K562 (cell line): ENCODE data around the gene CNRIP1. TPM values are rescaled to one million over a fixed set of nuclear protein-coding genes. Genes with fewer than 3 reads are reported as not detected.

Experiments
- BHLHE40 ChIP-seq: IDR thresholded peaks from 2 replicates; pipeline ENCODE4 v1.6.1; 2011; ENCODE audit warnings: low read length, improper control_type of control experiment
- CBX1 ChIP-seq: sonication (generic); IDR thresholded peaks from 2 replicates; pipeline ENCODE4 v1.6.1; 2016; ENCODE audit warnings: antibody characterized with exemption, low read depth, mild to moderate bottlenecking
- COPS2 ChIP-seq: fragments of 450-650 bp; conservative IDR thresholded peaks from 2 replicates; pipeline ENCODE4 v1.6.1; 2016; ENCODE audit warnings: mild to moderate bottlenecking, moderate library complexity
- ERF ChIP-seq: fragments of 450-650 bp; formaldehyde crosslinking; IDR thresholded peaks from 2 replicates; pipeline ENCODE4 v1.4.0; 2020; ENCODE audit warnings: mild to moderate bottlenecking, mixed read lengths
- GTF3C2 ChIP-seq: IDR thresholded peaks from 3 replicates; pipeline ENCODE4 v1.6.1; 2011; ENCODE audit warnings: borderline replicate concordance, mild to moderate bottlenecking, moderate library complexity; ENCODE audit not compliant: insufficient read length; ENCODE audit errors: extremely low read depth
- HNRNPL ChIP-seq: fragments of 200-400 bp; formaldehyde crosslinking; IDR thresholded peaks from 2 replicates; pipeline ENCODE4 v1.6.1; 2017; ENCODE audit warnings: low read depth, mild to moderate bottlenecking, low read length
- KAT7 ChIP-seq: sonication (generic); formaldehyde crosslinking; IDR thresholded peaks from 2 replicates; pipeline ENCODE4 v1.8.0; 2022; ENCODE audit warnings: missing genetic modification reagents, mild to moderate bottlenecking, borderline replicate concordance
- KHSRP ChIP-seq: fragments of 450-650 bp; IDR thresholded peaks from 2 replicates; pipeline ENCODE4 v1.6.1; 2017
- L3MBTL2 ChIP-seq: fragments of 450-650 bp; IDR thresholded peaks from 2 replicates; pipeline ENCODE4 v1.6.1; 2016; ENCODE audit warnings: mild to moderate bottlenecking, moderate library complexity
- PHTF2 ChIP-seq: fragments of 250-450 bp; sonication (Bioruptor Pico); IDR thresholded peaks from 2 replicates; pipeline ENCODE4 v1.5.0; 2021; ENCODE audit warnings: mild to moderate bottlenecking
- SPI1 ChIP-seq: IDR thresholded peaks from 2 replicates; pipeline ENCODE4 v1.6.1; 2011; ENCODE audit warnings: low read depth, low read length, control low read depth, borderline replicate concordance
- TOE1 ChIP-seq, 2 experiments: fragments of 450-650 bp in 1 of 2; sonication (generic) in 1 of 2; formaldehyde crosslinking in 1 of 2; IDR thresholded peaks; 2 replicates each; pipeline versions ENCODE4 v1.7.1 to v1.8.0; 2016 to 2022; ENCODE audit warnings: borderline replicate concordance in 2 of 2, mild to moderate bottlenecking in 2 of 2, antibody characterized with exemption in 1 of 2, inconsistent platforms in 1 of 2, low read depth in 1 of 2, missing genetic modification reagents in 1 of 2, moderate library complexity in 1 of 2
- TSC22D4 ChIP-seq: fragments of 450-650 bp; IDR thresholded peaks from 2 replicates; pipeline ENCODE4 v1.6.1; 2016; ENCODE audit warnings: missing genetic modification characterization, missing biosample characterization, control low read depth
- ZBTB49 ChIP-seq: sonication (generic); formaldehyde crosslinking; IDR thresholded peaks from 2 replicates; pipeline ENCODE4 v1.8.0; 2022; ENCODE audit warnings: missing genetic modification reagents, mild to moderate bottlenecking, borderline replicate concordance
- ZNF134 ChIP-seq: fragments of 250-450 bp; sonication (Bioruptor Pico); conservative IDR thresholded peaks from 2 replicates; pipeline ENCODE4 v1.4.0; 2020
- ZNF444 ChIP-seq: fragments of 250-450 bp; sonication (Bioruptor Pico); IDR thresholded peaks from 2 replicates; pipeline ENCODE4 v1.4.0; 2020; ENCODE audit warnings: mild to moderate bottlenecking, moderate library complexity
- ZNF668 ChIP-seq: fragments of 250-450 bp; sonication (Bioruptor Pico); IDR thresholded peaks from 2 replicates; pipeline ENCODE4 v1.8.0; 2022; ENCODE audit warnings: mild to moderate bottlenecking, inconsistent platforms
- polyA plus RNA-seq, 8 experiments: library from polyadenylated mRNA; depleted of rRNA in 4 of 8; stranded (reverse) in 5 of 8; unstranded in 3 of 8; fragments of >200 nt; fragmentation: Nextera tagmentation in 2 of 8; fragmentation: Illumina TruSeq in 1 of 8; extraction: Ambion mirVana in 2 of 8; extraction: Trizol in 1 of 8; gene quantifications; 2 replicates each; pipeline versions ENCODE4 v1.2.1 to v1.2.3, GENCODE V29; 2011 to 2014; ENCODE audit warnings: inconsistent platforms in 1 of 8, missing spikeins in 1 of 8
- total RNA-seq, 7 experiments: library from RNA; depleted of rRNA in 6 of 7; stranded (reverse); fragments of >200 nt in 6 of 7; fragmentation: Illumina TruSeq in 2 of 7; extraction: Trizol in 2 of 7; gene quantifications; 2 replicates each; pipeline versions ENCODE4 v1.2.1 to v1.2.3, GENCODE V29; 2011 to 2021; ENCODE audit warnings: low replicate concordance in 1 of 7
- TF ChIP-seq, protein P1 (sequence below): fragments of 450-650 bp; IDR thresholded peaks from one replicate; pipeline ENCODE4 v1.6.1; 2018; ENCODE audit warnings: mild to moderate bottlenecking, moderate library complexity; ENCODE audit not compliant: partially characterized antibody
- TF ChIP-seq, protein P2 (sequence below): fragments of 250-450 bp; sonication (Bioruptor Pico); IDR thresholded peaks from 2 replicates; pipeline ENCODE4 v1.5.0; 2021; ENCODE audit warnings: mild to moderate bottlenecking, borderline replicate concordance

CNRIP1 gene
- total and polyA plus RNA-seq, 9 of the 15 experiments (the other 6 are each of a cell fraction or from before 2014, with no cell fraction given) = 0.59 to 2.1 (median 1.5) TPM

- TF ChIP-seq GTF3C2 (no peak), BHLHE40 (no peak), KHSRP (no peak), ZNF444 (CRISPR knock-in tag) (no peak), KAT7 (no peak), ZNF134 (no peak), TSC22D4 (tag) (no peak), ERF (no peak), L3MBTL2 (0 out of 2 replicates have a peak, but pooled peaks have one; percentile 16), TOE1 (IDR thresholded peaks at IDR 0.05; ENCODE audit: borderline replicate concordance) (no peak; the same call in 1 of the 2 replicates), TOE1 (CRISPR knock-in tag; IDR thresholded peaks at IDR 0.05; ENCODE audit: borderline replicate concordance, low read depth) (0 out of 2 replicates have a peak, but pooled peaks have one; percentile 28), HNRNPL (no peak), ZNF668 (CRISPR knock-in tag) (no peak), COPS2 (no peak), SPI1 (peak; percentile 87), ZBTB49 (CRISPR knock-in tag) (no peak), CBX1 (no peak), PHTF2 (CRISPR knock-in tag) (no peak)
- TF ChIP-seq, protein P1, sequence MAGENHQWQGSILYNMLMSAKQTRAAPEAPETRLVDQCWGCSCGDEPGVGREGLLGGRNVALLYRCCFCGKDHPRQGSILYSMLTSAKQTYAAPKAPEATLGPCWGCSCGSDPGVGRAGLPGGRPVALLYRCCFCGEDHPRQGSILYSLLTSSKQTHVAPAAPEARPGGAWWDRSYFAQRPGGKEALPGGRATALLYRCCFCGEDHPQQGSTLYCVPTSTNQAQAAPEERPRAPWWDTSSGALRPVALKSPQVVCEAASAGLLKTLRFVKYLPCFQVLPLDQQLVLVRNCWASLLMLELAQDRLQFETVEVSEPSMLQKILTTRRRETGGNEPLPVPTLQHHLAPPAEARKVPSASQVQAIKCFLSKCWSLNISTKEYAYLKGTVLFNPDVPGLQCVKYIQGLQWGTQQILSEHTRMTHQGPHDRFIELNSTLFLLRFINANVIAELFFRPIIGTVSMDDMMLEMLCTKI = no peak
- TF ChIP-seq, protein P2, sequence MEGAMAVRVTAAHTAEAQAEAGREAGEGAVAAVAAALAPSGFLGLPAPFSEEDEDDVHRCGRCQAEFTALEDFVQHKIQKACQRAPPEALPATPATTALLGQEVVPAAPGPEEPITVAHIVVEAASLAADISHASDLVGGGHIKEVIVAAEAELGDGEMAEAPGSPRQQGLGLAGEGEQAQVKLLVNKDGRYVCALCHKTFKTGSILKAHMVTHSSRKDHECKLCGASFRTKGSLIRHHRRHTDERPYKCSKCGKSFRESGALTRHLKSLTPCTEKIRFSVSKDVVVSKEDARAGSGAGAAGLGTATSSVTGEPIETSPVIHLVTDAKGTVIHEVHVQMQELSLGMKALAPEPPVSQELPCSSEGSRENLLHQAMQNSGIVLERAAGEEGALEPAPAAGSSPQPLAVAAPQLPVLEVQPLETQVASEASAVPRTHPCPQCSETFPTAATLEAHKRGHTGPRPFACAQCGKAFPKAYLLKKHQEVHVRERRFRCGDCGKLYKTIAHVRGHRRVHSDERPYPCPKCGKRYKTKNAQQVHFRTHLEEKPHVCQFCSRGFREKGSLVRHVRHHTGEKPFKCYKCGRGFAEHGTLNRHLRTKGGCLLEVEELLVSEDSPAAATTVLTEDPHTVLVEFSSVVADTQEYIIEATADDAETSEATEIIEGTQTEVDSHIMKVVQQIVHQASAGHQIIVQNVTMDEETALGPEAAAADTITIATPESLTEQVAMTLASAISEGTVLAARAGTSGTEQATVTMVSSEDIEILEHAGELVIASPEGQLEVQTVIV = no peak
Observed at GRCh38 chr2:68251187-68251854, 68.4 kb downstream of the CNRIP1 start (continued).
